HFF-Myc (cell line): ENCODE measurements around the gene CKB.

Experiments
- DNase-seq: peaks from one replicate; pipeline ENCODE4 v3.0.0-alpha.2; 2011; ENCODE audit warnings: low read depth; ENCODE audit errors: extremely low read depth
- H3K4me3 ChIP-seq: replicated peaks from 2 replicates; pipeline ENCODE4 v1.5.1; 2011; ENCODE audit warnings: low read depth, mild to moderate bottlenecking, control low read depth, low read length
- TF ChIP-seq, protein P1 (sequence below): IDR thresholded peaks from 2 replicates; pipeline ENCODE4 v1.5.1; 2012; ENCODE audit warnings: mild to moderate bottlenecking, low read depth, low read length, control low read depth; ENCODE audit errors: missing control alignments

Gene CKB

GRCh38 chr14:103545915-103546651, 23.5 kb upstream of the CKB start:
- no peak for DNase-seq
- TF ChIP-seq, protein P1, sequence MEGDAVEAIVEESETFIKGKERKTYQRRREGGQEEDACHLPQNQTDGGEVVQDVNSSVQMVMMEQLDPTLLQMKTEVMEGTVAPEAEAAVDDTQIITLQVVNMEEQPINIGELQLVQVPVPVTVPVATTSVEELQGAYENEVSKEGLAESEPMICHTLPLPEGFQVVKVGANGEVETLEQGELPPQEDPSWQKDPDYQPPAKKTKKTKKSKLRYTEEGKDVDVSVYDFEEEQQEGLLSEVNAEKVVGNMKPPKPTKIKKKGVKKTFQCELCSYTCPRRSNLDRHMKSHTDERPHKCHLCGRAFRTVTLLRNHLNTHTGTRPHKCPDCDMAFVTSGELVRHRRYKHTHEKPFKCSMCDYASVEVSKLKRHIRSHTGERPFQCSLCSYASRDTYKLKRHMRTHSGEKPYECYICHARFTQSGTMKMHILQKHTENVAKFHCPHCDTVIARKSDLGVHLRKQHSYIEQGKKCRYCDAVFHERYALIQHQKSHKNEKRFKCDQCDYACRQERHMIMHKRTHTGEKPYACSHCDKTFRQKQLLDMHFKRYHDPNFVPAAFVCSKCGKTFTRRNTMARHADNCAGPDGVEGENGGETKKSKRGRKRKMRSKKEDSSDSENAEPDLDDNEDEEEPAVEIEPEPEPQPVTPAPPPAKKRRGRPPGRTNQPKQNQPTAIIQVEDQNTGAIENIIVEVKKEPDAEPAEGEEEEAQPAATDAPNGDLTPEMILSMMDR: no peak
- H3K4me3 ChIP-seq: no peak overlapping the region

- no peak for DNase-seq
- TF ChIP-seq, protein P1: no peak
- no peak overlapping the region for H3K4me3 ChIP-seq
Measured at GRCh38 chr14:103545219-103545914, 22.7 kb upstream of the CKB start.

GRCh38 chr14:103544388-103545218, 22.0 kb upstream of the CKB start:
- DNase-seq: no peak
- H3K4me3 ChIP-seq: no peak overlapping the region
- TF ChIP-seq, protein P1: no peak

GRCh38 chr14:103543721-103544387, 21.2 kb upstream of the CKB start:
- TF ChIP-seq, protein P1: no peak
- H3K4me3 ChIP-seq: no peak overlapping the region
- no peak for DNase-seq

DNA sequence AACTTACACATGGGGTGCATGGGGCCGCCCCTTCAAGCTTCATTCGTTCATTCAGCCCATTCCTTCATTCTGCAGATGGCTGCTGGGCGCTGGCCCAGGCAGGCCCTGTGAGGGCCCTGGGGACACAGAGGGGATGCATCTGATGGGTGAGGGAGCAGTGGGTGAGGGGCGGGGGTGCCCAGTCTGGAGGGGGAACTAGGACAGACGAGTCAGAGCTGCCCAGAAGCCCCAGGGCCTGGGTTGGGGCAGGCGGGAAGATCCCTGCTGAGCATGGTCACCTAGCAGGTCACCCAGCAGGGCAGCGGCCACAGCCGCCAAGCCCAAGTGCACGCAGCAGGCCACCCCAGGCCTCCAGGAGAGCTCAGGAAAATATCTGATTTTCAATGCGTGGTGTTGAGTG, 20.5 kb upstream of the CKB start:
- TF ChIP-seq, protein P1: no peak
- H3K4me3 ChIP-seq: no peak overlapping the region
- no peak for DNase-seq

DNA sequence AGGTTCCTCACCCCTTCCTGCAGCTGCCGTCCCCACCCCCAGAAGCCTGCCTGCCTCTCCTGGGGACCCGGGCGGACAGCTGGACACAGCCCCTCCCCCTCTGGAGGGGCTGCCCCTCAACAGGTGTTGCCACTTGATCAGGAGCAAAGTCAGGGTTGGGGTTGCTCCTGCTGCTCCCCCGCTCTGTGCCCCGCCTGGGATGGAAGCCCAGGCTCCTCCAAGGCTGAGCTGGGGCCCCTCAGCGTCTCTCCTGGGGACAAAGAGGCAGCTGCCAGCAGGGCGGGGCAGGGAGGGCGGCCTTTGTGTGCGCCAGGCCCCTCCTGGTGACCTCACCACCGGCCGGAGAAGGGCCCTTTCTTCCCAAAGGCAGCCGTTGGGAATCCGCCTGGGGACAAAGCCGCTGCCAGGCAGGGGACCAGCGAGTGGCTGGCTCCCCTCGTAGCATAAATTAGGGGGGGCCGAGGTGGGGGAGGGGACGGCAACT, 20.0 kb upstream of the CKB start:
- DNase-seq: no peak
- no peak overlapping the region for H3K4me3 ChIP-seq
- TF ChIP-seq, protein P1: no peak
